Left forelimb (tissue), 1 donor: ENCODE data around the gene PAIP1.
"Not testable (repeated sequence)": the region's sequence is repeated elsewhere in the genome, so short reads cannot be mapped to it uniquely, and the experiment has no call there.

Experiments
- DNase-seq: peaks from one replicate; pipeline ENCODE4 v3.0.0-alpha.2; 2018; ENCODE audit warnings: low spot score

PAIP1 gene

DNA sequence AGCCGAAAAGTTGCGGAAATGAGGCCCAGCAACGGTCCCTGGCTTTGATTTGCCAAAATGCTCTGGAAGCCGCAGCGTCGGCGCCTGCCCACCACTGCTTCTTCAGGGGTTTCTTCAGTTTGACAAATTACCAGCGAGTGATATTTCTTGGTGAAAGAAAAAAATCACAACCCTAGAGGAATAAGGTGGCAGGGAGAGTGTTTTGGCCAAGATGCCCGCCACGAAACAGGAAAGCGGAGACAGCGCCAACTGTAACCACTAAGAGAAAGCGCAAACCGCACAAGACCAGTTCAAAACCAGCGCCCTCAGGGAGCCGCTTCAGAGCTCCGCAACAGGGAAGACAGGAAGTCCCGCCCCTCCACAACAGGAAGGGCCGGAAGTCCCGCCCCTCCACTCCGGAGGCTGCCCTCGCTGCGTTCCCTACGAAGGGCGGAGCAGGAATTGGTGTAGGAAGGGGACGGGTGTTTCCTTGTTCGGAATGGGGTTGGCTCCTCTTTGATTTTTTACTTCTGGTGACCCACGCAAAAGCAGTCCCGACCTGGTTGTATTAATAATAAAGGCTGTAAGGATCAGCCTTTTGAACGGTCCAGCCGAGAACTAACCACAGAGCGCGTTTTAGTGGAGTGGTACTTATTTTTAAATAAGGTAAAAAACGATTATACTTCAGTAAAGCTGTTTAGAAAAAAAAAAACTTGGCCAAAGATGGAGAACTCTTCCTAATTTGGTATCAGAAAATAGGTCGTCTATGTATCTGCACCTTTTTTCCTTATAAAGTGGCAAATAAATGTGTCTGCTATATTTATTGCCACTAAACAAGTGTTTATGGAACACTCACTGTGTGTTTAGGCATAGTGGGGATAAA lies 41.8 kb downstream of the PAIP1 start, which contains the start of gene C5orf34:
TSS of gene C5orf34 (minus strand) at position 333 of the 862 bp plus-strand sequence. CDS start 5,809 bp downstream, outside the sequence.
- peak; percentile 98 for DNase-seq

DNA sequence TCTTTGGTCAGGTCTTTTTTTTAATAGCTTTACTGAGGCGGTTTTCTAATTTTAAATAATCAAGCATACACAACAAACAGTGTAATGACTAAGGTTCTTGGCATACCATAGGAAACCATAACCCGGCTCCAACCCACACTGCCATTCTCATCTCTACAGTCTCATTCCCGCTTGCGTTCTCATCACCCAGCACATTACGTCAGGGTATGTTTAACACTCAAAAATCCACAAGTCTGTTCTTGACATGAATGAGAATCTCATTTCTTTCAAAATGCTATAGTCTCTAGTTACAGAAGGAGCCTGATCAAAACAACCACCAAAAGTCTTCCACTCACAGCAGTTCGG lies 42.4 kb downstream of the PAIP1 start:
- DNase-seq, result no peak

DNA sequence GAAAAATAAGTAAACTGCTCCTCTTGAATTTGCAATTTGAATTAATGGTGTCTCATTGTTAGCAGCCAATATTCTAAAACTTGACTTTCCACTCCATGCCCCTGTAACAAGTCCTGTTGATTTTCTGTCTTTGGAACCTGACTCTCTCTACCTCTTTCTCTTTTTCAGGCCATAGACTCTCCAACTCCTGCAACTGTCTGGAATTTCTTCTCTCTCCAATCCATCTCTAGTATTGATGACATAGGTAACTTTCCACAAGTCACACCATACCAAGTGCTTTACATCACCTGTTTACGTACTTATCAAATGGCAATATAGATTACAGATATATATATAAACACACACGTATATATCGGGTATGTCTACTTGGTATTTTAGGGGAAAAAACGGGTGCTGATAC lies 42.9 kb downstream of the PAIP1 start:
- no peak for DNase-seq

DNA sequence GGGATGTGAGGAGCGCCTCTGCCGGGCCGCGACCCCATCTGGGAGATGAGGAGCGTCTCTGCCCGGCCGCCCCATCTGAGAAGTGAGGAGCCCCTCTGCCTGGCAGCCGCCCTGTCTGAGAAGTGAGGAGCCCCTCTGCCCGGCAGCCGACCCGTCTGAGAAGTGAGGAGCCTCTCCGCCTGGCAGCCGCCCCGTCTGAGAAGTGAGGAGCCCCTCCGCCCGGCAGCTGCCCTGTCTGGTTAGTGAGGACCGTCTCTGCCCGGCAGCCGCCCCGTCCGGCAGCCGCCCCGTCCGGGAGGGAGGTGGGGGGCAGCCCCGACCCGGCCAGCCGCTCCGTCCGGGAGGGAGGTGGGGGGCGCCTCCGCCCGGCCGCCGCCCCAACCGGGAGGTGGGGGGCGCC lies 45.8 kb downstream of the PAIP1 start:
- not testable (repeated sequence) for DNase-seq

DNA sequence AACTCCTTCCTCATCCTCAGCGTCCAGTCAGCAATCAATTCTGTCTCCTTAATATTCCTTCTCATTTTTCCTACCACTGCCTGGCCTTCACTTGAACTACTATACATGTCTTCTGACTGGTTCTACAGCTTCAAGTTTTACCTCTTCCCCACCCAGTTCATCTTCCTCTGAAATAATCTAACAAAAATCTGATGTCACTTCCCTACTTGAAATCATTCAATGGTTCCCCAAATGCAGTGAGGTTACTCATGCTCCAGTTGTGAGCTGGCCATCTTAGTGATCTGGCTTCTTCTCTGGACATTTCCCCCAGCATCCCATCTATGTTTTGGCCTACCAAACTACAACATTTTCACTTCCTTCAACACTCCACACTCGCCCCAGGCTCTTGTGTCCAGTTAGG lies 58.3 kb downstream of the PAIP1 start:
- DNase-seq, result no peak

DNA sequence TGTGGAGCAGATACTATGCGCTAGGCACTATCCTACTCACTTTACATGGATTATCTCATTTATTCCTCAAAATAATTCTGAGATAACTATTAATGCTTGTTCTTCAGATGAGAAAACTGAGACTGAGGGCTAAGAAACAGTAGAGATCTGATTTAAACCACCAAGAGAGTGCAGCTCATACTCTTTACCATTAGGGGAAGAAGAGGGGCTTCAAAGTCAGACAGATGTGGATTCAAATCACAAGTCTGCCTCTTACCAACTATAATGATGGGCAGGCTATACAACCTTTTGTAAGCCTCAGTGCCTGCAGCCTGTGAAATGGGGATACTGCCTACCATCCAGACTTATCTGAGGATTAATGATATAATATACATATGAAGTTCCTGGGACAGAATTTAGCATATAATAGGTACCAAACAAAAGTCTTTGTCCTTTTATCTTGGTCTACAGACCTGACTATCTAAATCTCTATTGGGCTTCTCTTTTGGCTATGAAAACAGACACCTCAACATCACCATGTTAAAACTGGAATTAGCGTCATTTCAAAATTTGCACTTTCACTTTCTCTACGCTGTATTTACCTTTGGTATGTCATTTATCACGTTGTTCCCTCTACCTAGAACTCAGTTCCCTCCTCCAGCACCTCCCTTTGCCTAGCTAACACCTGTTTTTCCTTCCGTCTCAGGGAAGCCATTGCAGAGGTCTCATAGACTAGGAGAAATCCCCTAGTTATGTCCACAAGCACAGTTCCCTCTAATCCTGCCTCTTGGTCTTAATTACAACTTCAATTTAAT lies 59.4 kb downstream of the PAIP1 start:
- no peak for DNase-seq

DNA sequence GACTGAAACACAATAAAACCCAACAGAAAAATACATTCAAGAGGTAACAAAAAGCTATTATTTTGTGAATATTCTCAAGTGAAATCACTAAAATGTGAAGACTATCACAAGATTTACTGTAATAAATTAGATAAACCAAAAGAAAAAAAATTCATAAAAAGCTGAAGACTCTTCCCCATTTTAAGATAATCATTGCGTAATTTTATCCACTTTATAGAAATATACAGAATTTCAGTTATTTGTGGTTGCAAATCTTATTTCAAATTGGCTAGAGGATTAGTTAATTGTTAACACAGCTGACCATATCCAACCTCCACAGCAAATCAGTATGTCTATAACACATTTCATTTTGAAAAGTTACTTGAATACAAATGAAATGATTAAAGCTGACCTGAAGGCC lies 65.6 kb downstream of the PAIP1 start:
- no peak for DNase-seq

DNA sequence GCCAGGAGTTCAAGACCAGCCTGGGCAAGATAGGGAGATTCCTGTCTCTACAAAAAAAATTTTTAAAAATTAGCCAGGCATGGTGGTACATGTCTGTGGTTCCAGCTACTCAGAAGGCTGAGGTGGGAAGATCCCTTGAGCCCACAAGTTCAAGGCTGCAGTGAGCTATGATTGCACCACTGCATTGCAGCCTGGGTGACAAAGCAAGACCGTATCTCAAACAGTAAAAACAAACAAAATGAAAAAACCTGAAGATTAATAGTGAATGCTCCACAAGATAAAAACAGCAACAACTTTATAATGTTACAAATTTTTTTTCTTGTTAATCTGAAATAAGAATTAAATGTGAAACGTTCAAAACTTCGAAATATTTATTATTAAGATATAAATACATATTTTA lies 70.5 kb downstream of the PAIP1 start:
- DNase-seq, result no peak

DNA sequence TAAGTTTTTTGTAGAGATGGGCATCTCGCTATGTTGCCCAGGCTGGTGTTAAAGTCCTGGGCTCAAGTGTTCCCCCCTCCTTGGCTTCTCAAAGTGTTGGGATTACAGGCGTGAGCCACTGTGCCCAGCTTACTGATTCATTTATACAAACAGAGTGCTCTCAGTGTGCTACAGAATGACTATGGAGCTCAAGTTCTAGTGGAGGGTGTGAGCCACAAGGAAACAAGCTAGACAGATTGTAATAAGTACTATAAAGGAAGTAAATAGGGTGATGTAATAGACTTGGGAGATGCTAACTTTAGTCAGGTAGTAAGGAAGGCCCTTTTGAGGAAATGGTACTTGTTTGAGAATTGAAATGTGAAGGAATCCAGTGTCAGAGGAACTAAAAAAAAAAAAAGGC lies 71.5 kb downstream of the PAIP1 start:
- no peak for DNase-seq

DNA sequence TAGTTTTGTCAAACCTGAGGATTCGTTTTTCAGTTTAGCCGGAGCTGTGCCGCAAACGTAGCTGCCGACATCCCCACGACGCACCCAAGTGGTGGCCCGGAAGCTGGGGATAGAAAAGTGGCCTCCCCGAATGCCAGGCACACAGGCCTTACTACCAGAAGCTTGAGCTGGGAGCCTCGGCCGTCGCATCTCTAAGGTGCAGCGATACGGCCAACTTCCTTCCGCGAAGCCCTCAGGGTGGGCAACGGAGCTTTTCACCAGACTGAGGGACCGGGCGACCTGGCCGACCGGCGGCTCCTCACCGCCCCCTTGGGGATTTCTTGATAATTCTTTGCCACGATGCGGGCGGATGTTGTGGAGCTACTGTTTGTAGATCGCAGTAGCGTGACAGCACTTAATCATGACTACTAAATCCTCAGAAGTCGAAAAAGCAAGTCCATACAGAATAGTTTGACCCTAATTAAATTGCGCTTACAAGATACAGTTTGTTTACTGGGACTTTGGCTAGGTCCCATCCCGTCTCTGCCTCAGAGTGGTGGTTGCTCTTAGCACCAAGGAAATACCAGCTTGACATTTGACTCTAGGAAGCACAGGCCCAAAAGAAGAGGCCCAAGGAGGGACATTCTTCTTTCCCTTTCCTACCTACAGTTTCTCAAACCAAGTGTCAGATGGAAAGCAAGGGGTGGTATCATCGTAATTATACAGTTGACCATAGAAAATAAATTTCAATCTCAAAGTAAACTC lies 72.6 kb downstream of the PAIP1 start:
- DNase-seq, result peak; percentile 87

DNA sequence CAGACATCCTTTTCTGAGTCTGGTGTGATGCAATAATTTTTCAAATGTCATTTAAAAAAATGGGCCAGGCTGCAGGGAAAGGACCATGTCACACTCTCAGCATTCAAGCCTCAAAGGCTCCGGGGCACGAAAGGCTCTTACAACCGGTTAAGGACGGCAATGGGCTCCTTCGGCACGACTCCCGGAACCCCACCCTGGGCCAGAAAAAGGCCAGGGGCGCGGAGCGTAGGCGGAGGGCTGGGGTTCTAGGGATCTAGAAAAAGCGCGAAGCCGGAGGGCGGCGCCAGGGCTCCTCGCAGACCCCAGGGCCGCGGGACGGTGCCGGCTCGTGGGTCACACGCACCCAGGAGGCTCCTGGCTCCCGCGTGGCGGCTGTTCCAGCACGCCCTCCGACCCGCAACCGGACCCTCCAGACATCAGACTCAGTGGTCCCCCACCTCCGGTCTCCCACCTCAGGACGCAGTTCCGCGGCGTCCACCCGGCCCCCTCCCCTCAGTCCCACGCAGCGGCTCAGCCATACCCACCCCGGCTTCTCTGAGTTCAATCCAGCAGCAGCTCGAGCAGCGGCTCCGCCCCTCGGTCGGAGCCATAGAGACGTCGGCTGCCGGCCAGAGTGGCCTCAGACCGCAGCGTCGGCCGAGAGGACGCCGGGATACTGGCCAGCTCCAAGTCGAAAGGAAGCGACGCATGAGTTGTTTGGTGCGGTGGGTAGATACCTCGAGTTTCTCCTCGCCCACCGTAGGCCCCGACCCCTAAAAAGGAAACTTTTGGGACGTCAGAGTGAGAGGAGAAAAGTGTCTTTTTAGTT lies 73.4 kb downstream of the PAIP1 start, which contains the start of gene TMEM267:
TSS of gene TMEM267 (minus strand) at position 568 of the 808 bp plus-strand sequence. CDS start 29,896 bp downstream, outside the sequence.
- peak; percentile 95 for DNase-seq

DNA sequence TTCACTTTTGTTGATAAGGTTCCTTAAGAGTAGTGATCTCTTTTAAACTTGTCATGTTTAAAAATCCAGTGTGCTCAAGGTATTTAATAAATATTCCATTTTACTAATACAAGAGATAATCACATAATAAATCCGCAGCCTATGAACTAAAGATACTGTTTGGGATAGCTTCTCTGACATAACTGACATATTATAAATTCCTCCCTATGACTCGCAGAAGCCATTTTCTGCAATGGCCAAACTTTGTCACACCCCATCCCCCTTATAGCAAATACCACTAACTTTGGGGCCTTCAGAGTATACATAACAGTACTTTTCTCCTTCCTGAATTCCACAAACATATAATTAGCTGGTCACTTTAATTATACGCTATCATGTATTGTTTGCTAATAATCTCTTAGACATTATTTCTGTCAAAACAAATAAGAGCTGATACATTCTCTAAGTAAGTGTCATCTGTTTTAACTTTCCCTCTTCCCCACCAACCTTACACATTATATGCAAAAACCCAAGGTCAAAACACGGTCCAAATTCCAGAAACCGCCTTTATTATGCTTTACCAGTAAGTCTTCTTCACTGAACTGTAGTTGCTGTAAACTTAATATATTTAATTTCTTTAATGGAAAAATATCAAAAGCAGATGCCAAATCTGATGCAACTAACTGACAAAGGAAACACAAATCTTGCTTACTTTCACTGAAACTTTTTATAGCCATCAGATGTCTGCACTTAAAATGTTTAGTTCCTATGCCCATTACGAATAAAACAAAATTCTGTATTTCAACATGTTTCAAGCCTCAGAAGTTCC lies 74.2 kb downstream of the PAIP1 start:
- DNase-seq, result no peak
